NCI-H1417 treated with DMSO at 0.1 percent for 48 hours (cell line): ENCODE data around the gene TAOK3.
"Not testable (repeated sequence)": the region's sequence is repeated elsewhere in the genome, so short reads cannot be mapped to it uniquely, and the experiment has no call there.

Experiments
- DNase-seq: peaks from one replicate; lab custom pipeline; 2025; lab: John Stamatoyannopoulos, UW

TAOK3 gene

DNA sequence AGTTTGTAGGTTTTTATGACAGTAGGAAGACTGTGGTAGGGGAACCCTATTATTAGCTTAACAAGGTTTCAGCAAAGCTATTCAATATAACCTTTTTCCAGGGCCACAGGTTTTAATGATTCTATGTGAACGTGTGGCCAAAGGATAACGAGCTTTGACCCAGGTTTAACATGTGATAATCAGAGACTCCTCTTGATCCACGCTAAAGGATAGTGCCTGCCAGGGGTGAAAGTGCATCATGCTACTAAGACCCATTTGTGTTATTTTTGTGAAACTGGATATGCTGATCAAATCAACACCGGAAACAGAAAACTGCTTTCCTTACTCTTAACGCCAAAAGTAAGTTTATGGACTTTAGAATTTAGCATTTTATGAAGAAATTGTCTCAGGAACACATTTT is 909 bp upstream of the TAOK3 start:
- no peak for DNase-seq

DNA sequence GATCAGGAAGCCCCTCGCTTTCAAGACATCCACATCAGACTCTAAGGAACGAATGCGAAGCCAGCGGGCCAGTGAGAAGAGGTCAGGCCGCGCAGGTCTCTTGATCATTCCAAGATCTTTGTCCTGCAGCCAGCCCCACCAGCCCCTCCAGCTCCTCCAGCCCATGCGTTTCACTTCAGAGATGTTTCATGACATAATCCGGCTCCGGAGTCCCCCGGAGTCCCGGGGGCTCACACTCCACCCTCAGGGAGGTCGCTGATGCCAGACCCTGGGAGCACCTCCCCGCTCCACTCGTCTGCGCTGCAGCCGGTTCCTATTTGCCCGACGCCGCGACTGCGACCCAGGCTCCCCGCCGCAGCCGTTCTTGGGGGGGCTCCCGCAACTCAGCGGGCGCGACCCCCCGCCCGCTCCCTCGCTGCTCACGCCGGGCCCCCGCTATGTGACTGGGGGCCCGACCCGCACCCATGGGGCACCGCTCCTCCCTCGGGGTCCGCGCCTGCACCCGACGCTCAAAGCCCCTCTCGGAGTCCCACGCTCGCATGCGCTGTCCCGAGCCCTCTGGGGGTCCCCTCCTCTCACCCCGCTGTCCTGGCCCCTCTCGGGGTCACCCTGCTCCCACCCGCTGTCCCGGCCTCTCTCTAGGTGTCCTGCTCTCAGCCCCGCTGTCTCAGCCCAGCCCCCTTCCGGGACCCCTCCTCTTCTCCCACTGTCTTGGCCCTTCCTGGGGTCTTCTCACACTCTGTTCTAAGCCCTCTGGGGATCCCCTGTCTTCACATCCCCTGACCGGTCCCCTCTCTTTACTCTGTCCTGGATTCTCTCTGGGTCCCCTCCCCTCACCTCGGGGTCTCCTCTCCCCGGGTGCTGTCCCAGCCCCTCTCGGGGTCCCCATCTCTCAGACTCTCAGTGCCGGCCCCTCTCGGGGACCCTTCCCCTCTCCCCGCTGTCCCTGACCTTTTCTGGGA is 1.1 kb downstream of the TAOK3 start:
- DNase-seq = no peak

DNA sequence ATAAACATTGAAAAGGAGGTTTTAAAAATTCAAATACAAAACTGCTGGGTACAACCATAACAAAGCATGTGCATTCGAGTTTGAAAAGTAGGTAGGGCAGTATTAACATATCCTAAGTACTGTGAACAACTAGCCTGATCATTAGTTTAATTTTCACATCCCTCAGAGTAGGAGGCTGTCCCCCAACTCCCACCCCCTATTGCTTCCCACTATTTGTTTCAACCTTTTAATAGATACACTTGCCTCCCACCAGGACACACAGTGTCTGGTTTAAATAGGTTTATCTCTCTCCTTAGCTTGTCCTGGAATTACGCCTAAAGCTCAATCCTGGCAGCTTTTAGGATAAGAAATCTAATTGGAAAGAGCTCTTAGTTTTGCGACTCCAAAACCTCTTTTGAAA is 2.1 kb downstream of the TAOK3 start:
- no peak for DNase-seq

DNA sequence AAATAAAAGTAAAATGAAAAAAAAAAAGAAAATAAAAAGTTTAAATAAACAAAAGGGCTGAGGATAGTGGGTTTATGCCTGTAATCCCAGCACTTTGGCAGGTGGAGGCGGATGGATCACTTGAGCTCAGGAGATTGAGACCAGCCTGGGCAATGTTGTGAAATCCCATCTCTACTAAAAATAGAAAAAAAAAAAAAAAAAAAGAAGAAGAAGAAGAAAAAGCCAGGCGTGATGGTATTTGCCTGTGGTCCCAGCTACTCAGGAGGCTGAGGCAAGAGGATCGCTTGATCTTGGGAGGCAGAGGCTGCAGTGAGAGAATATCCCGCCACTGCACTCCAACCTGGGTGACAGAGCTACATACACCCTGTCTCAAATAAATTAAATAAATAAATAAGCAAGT is 3.9 kb downstream of the TAOK3 start:
- no peak for DNase-seq

DNA sequence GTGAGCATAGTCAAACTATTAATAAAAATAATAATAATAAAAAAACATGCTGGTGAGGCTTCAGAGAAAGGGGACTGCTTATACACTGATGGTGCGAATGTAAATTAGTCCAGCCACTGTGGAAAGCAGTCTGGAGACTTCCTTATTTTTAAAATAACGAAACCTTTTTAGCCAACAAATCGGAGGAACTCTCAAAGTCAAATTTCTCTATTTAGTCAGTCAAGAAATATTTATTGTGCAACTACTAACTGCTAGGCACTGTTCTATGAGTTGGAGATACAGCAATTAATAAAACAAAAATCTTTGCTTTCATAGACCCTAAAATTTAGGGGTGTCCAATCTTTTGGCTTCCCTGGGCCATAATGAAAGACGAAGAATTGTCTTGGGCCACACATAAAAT is 10.8 kb downstream of the TAOK3 start:
- DNase-seq = no peak

DNA sequence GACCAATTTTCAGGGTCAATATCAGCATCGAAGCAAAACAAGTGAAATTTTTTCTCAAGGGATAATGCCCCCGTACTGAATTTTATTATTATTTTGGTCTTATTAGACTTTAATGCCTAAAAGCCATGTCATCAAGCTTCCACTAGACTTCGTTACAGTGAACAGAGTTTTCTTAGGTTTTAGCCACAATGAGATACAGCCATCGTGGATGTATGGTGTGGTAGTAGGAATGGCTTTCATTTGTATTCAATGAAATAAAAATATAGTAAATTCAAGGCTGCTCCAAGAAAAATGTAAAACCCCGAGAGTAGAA is 11.7 kb downstream of the TAOK3 start:
- no peak for DNase-seq

DNA sequence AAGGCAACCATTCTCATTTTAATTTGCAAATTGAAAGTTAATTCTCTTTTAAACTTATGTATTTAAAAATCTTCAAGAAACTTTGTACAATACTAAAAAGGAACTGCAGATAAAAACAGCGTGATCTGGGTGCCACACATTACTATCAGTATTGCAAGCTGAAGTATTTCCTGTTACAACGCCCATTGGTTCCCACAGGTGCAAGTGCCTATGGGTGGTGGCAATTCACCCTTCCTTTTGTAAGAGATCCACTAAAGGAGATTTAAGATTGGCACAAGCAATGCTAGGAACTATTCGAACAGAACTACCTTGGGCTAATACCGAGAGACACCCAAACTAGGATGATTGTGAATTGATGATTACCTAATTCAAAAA is 13.2 kb downstream of the TAOK3 start:
- DNase-seq = no peak

DNA sequence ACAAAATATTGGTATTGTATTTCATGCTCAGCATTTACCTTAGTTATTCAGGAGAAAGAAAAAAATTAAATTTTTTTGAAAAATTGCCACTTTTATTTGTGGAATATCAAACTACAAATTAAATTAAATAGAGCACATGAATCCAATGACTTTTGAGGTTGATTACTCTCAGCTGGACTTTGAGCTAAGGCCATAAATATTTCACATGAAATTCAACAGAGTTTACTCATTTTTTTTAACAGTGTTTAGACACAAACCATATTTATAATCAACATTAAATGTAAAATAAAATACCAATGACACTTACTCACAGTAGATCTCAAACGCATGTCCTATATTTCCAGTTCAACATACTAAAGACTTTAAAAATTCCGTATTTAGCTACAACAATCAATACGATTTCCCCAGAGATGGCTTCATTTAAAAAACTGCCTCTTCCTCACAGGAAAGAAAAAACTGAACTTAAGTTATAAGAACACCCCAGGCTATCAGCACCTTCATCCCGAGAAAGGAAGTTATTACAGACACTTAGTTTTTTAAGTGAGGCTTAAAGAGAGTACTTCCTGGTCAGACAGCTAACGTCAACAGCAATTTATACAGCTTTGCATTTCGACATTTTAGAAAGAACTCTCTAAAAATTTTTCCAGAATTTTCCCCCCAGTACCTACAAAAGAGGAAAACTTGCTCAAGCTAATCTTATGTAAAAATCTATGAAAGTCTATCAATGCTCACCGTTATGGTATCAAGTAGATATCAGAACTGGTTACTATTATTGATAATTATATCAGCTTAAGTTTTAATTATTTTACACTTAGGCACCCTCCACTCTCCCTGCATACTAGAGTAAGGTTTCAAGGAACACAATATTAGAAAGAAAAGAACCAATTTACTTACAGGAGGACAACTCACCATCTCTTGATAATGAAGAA is 13.8 kb downstream of the TAOK3 start:
- no peak for DNase-seq

DNA sequence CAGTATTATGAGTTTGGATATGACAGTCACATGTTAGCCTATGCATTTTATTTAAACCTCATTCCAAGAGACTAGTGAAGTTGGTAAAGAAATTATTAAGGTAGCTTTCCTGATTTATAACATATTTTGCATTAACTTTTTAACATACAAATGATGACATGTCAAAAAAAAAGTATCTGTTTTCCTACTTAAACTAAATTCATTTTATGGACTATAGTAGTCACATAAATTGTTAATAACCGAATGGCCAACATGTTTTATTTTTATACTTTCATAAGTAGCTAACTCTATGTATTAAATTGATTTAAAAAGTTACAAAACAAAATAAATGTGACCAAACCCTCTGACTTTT is 14.7 kb downstream of the TAOK3 start:
- DNase-seq = no peak

DNA sequence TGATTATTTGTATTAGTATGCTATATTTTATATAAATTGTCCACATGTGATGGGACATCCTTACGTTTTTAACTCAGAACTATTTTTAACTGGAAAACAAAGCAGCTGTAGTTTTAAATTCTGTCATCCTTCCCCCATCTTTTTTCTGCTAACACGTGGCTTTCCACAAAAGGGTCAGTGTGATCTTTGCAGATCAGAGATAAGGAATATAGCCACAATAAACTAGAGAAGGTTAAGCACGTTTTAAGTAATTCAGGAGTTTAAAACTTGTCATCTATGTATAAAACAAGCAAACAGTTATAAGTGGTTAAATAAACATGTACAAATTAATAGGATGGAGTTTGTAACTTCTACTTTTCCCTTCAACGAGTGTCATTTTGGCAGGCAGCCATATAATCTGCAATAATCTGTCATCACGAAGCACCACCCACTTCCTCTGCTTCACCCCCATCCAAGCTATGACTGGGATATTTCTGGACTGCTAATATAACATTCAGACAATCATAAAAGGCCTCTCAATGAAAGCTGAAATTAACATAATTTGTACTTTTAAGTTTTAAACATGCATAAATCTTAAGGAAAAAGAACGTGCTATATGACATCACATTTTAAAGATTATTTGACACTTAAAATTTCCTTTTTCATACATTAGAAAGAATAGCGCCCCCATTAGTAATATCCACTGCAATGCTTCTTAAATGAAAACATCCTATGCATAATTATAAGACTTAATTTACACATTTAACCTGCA is 15.3 kb downstream of the TAOK3 start:
- no peak for DNase-seq

DNA sequence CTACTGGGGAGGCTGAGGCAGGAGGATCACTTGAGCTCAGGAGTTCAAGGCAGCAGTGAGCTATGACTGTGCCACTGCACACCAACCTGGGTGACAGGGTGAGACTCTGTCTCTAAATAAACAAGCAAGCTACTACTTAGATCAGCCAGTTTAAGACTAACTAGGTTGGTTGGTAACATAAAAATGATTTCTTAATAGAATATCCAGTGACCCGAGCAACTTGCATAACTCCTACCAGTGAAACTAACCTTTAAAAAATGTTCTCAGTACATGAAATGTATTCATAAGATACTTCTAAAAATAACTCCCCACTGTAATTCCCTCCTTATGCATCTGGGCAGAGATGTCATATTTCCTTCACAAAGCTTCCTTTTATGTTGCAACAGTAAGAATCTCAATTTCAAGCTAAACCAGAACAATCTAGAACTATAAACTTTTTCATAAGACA is 15.9 kb downstream of the TAOK3 start:
- DNase-seq = no peak

DNA sequence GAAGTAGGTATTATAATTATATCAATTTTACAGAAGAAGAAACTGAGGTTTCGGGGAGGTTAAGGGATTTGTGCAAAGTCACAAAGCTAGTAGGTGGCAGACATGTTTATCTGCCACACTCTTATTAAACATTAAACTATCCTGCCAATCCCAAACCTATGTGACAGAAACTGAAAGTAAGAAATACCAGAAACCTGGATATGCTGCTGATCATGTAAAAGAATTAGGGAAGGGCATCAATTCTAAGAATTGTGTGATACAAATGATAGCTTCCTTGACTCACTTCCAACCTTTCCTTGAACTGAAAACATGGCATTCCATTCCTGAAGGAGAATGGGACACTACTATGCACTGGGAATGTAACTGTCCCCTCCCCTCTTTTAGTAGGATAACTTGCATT is 16.9 kb downstream of the TAOK3 start:
- DNase-seq = no peak

DNA sequence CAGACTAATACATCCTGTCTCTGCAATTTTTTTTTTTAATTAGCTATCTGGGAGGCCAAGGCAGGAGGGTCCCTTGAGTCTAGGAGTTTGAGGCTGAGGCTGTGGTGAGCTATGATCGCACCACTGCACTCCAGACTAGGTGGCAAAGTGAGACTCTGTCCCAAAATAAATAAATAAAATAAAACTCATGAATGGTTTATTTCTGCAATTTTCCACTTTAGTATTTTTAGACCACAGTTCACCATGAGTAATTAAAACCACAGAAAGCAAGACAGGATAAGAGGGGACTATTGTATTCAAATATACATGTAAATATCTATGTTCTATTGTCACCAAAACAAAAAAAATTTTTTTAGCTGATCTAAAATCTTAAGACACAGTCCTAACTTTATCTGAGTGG is 17.8 kb downstream of the TAOK3 start:
- DNase-seq = no peak

DNA sequence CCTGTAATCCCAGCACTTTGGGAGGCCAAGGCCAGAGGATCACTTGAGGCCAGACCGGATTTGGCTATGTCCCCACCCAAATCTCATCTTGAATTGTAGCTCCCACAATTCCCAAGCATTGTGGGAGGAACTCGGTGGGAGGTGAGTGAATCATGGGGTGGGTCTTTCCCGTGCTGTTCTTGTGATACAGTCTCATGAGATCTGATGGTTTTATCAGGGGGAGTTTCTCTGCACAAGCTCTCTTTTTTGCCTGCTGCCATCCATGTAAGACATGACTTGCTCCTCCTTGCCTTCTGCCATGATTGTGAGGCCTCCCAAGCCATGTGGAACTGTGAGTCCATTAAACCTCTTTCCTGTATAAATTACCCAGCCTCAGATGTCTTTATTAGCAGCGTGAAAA is 18.2 kb downstream of the TAOK3 start:
- not testable (repeated sequence) for DNase-seq

DNA sequence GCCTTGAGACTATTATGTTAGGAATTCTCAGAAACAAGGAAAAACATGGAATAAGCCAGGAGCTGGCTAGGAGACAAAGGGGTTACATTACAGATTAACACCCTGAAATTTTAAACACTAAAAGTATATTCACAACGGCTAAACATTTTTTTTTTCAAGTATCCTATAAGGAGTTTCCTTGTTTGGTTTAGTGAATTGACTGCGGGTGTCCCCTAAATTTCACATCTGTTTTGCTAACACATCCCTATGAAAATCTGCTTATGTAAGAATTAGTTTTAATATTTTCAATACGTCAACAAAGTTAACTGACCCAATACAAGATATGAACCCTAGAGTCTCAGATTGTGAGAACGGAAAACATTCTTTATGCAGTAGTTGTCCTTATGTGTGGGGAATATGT is 19.0 kb downstream of the TAOK3 start:
- DNase-seq = no peak

DNA sequence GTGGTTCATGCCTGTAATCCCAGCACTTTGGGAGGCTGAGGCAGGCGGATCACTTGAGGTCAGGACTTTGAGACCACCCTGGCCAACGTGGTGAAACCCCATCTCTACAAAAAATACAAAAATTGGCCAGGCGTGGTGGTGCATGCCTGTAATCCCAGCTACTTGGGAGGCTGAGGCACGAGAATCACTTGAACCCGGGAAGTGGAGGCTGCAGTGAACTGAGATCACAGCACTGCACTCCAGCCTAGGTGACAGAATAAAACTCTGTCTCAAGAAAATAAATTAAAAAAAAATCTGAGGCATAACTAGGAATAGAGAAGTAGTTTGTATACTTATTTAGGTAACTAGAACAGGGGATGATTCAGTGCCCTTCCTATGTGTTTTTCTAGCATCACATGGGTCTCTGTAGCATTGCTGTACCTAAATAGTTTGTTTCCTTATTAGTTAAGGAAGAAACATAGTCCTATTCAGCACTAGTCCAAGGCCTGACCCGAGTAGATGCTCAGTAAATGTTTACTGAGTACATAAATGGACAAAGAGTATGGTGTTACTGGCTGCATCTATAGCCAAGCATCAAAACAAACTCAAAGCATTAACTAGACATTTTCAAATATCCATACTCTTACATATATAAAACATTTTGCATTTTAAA is 21.7 kb downstream of the TAOK3 start:
- no peak for DNase-seq

DNA sequence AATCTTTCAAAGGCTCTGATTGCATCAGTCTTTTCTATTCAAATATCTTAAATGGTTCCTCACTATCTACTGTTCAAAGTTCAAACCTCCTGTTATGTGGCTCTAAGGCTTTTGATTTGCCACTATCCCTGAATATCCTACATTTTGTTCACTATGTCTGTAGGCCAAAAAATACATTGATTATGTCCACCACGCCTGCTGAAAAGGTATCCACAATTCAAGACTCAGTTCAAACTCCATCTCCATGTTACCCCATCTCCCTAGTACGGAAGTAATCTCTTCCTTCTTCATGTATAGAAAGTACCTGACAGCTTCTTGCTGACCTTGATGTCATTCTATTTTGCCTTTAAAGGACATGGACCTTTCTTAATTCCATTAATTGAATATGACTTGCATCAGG is 24.8 kb downstream of the TAOK3 start:
- no peak for DNase-seq

DNA sequence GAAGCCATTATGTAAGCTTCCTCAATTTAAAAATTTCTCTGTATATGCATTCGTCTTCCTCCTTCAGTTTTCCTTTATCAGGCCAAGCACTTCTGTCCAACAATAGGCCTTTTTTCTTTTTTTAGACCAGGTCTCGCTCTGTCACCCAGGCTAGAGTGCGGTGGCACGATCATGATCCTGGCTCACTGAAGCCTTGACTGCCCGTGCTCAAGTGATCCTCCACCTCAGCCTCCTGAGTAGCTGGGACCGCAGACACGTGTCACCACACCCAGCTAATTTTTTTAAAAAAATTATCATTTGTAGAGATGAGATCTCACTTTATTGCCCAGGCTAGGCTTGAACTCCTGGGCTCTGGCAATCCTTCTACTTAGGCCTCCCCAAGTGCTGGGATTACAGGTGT is 25.8 kb downstream of the TAOK3 start:
- no peak for DNase-seq

DNA sequence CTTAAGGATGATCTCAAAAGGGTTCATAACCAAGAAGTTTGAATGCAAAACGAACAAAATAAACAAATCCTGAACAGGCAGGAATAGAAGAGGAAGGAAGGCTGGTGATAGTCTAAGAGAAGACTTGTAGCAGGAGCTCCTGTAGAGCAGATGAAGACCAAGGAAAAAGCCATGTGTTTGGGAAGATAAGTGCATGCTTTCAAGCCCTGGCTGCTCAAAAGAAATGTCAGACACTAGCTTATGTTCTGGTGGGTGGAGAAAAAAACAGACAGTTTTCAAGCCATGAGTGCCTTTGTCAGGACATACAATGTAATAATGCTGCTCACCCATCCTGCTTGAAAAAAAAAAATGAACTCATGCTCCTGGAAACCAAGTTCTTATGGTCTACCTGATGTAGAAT is 27.4 kb downstream of the TAOK3 start:
- no peak for DNase-seq

DNA sequence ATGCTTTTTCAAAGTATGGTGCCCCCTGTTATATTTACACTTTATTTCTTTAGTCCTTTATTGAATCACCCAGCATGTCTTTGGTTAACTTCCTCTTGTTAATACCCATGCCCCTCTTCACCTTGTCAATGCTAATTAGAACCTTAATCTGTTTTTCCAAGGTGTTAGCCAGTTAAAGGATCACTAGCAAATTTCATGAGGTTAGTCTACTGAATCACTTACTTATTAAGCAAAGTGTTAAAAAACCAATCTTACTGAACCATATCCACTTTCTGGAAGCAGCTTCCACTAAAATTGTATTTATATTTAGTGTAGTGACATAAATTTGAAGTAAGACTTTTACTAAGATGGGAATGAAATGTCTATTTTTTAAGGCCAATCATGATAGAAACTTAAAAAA is 27.9 kb downstream of the TAOK3 start:
- no peak for DNase-seq

DNA sequence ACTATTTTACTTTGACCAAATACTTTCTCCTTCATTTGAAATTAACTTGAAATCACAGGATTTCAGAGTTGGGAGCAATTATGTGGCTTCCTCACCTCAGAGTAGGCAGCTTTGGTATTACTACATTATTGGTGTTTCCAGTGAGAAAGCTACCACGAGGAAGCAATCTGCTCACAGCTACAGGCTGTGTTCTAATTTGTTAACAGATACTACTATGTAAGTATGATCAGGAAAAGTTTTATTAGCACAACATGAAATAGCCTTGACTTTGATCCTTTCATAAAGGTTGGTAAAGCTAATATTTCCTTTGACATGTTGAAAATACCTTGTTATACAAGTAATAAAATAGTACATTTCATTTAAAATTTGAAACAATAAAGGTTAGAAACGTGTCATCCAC is 30.6 kb downstream of the TAOK3 start:
- DNase-seq = no peak

DNA sequence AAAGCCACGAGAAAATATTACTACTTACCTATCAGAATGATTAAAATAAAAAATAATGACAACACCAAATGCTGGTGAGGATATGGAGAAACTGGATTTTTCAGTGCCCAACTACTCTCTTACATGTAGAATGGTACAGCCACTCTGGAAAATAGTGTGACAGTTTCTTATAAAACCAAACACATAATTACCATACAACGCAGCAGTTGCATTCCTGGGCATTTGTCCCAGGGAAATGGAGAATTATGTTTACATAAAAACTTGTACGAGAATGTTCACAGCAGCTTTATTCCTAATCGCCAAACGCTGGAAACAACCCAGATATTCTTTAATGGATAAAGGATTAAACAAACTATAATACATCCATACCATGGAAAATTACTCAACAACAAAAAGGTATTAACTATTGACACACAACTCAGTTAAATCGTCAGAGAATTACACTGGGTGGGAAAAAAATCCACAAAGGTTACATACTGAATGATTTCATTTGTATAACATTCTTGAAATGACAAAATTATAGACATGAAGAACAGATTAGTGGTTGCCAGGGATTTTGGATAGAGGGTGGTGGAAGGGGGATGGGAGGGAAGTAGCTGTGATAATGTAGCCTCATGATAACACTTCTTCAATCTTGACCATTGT is 35.4 kb downstream of the TAOK3 start:
- no peak for DNase-seq
